ENCODE data around the gene ULBP1. TPM values are rescaled to one million over a fixed set of nuclear protein-coding genes. Genes with fewer than 3 reads are reported as not detected.
"Not testable (repeated sequence)": the region's sequence is repeated elsewhere in the genome, so short reads cannot be mapped to it uniquely, and the experiment has no call there.

ULBP1 gene
- not detected for total RNA-seq

- peak; percentile 78 to 79 for DNase-seq
- TF ChIP-seq POLR2A (IDR thresholded peaks at IDR 0.05), result no peak
- TF ChIP-seq, protein P1, sequence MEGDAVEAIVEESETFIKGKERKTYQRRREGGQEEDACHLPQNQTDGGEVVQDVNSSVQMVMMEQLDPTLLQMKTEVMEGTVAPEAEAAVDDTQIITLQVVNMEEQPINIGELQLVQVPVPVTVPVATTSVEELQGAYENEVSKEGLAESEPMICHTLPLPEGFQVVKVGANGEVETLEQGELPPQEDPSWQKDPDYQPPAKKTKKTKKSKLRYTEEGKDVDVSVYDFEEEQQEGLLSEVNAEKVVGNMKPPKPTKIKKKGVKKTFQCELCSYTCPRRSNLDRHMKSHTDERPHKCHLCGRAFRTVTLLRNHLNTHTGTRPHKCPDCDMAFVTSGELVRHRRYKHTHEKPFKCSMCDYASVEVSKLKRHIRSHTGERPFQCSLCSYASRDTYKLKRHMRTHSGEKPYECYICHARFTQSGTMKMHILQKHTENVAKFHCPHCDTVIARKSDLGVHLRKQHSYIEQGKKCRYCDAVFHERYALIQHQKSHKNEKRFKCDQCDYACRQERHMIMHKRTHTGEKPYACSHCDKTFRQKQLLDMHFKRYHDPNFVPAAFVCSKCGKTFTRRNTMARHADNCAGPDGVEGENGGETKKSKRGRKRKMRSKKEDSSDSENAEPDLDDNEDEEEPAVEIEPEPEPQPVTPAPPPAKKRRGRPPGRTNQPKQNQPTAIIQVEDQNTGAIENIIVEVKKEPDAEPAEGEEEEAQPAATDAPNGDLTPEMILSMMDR (IDR thresholded peaks at IDR 0.05), result no peak
- Histone ChIP-seq H3K27me3 (peaks cover 20 to 25% of the 10 kb centered on the region in 2 donors), H3K4me1 (peaks cover 0 to 11% of the 10 kb centered on the region in 2 donors), H3K36me3 (no peaks in the 10 kb centered on the region), H3K9me3 (no peaks in the 10 kb centered on the region), H3K4me3 (peak within 1 kb of the TSS; percentile 7 to 29), H3K27ac (no peak within 1 kb of the TSS)
- intact Hi-C loops (cut with DNase I; ENCODE audit: low total_unique reads), result no loop called here
Observed at GRCh38 chr6:149963462-149964307, at the start of gene ULBP1. TSS of gene ULBP1 (plus strand) at chr6:149963943. CDS start at chr6:149964050, 107 bp downstream.

- Histone ChIP-seq H3K27me3 (no peaks in the 10 kb centered on the region), H3K4me1 (no peaks in the 10 kb centered on the region), H3K36me3 (no peaks in the 10 kb centered on the region), H3K27ac (no peak overlapping the region), H3K4me3 (no peak overlapping the region), H3K9me3 (no peaks in the 10 kb centered on the region)
- intact Hi-C loops (cut with DNase I; ENCODE audit: low total_unique reads), result no loop called here
- TF ChIP-seq, protein P1 (IDR thresholded peaks at IDR 0.05), result no peak
- no peak for TF ChIP-seq POLR2A (IDR thresholded peaks at IDR 0.05)
- no peak for DNase-seq
Observed at GRCh38 chr6:149915970-149916865, 47.5 kb upstream of the ULBP1 start.

DNA sequence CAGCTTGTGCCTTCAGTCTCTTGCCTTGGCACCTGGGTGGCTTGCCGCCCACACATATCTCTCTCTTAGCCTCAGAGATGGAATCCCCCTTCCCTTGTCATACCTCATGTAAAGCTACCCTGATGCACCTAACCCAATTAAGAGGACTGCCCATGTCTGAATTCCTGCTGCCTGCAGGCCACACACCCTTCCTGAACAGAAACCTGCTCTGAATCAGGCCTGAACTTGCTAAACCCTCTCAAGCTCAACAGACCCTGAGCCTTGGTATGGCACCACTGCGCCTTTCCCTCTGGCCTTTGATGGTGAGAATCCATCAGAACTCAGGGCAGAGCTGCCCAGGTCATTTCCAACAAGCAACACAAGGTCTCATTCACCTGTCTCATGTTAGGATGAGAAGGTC, 46.1 kb upstream of the ULBP1 start:
- H3K27ac ChIP-seq, result no peak overlapping the region
- intact Hi-C loops (cut with DNase I; ENCODE audit: low total_unique reads), result no loop called here
- H3K4me1 ChIP-seq, result no peaks in the 10 kb centered on the region
- TF ChIP-seq, protein P1 (IDR thresholded peaks at IDR 0.05), result no peak
- no peak for TF ChIP-seq POLR2A (IDR thresholded peaks at IDR 0.05)
- no peaks in the 10 kb centered on the region for H3K9me3 ChIP-seq
- no peaks in the 10 kb centered on the region for H3K27me3 ChIP-seq
- no peak for DNase-seq
- H3K36me3 ChIP-seq, result no peaks in the 10 kb centered on the region
- no peak overlapping the region for H3K4me3 ChIP-seq

DNA sequence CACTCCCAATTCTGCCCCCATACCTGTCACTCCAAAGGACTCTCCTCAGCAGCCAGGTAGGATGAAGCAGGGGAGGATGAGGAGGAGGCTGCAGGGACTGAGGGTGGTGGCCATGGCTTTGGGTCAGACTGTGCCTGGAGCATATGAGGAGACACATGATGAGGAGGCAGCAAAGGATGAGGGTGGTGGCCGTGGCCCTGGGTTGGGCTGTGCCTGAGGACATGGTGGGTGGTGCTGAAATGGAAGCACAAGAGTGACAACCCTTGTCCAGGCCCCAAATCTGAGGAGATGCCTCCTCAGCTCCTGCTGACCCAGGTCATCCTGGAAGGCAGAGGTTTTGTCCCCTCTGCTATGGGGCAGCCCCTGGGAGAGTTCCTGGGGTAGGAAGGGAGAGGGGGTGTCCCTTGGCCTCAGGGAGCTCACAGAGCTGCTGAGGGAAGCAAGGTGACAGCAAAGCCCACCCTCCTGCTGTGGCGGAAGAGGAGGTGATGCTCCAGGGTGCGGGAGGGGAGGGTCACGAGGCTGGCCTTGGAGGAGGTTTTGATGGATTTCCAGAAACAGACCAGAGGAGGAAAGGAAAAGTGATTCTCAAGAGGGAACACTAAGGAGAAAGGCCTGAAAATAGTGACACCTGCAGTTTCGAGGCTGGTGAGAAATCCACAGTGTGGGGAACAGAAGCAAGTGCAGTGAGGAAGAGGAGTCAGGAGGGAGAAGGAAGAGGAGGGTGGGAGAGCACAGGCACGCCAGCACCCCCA, 45.4 kb upstream of the ULBP1 start:
- no peaks in the 10 kb centered on the region for H3K27me3 ChIP-seq
- no peak overlapping the region for H3K27ac ChIP-seq
- peak in 1 of 2 donors; percentile 5 for DNase-seq
- no peaks in the 10 kb centered on the region for H3K4me1 ChIP-seq
- H3K9me3 ChIP-seq, result no peaks in the 10 kb centered on the region
- H3K4me3 ChIP-seq, result no peak overlapping the region
- no peaks in the 10 kb centered on the region for H3K36me3 ChIP-seq
- intact Hi-C loops (cut with DNase I; ENCODE audit: low total_unique reads), result no loop called here
- TF ChIP-seq, protein P1 (IDR thresholded peaks at IDR 0.05), result no peak
- TF ChIP-seq POLR2A (IDR thresholded peaks at IDR 0.05), result no peak

DNA sequence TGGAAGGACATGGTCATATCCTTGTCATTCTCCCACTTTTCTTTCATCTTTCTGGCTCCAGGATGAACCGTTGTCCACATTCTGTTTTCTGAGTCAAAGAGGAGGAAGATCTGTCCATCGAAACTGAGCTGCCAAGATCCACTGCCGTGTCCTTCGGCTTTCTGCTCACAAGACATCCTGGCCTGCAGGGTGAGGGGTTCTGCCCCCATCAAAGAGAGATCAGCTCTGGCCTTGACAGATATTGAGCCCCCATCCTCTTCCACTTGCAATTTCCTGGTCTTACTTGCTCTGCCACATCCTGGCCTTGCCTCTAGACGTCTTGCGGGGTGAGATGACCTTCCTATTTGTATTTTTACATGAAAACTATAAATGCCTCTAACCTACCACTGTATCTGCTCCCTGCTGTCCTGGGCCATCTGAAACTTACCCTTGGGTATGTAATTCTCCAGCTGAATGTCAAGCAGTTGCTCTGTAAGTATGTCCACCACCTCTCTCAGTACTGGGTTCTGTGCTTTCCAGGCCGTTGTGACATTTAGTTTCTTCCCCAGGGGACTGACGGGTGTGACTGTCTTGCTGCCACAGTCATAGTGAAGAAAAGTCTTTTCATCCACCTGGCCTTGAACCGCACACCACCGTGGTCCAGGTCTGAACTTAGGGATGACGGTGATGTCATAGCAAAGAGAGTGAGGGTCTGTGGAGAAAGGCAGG, 44.5 kb upstream of the ULBP1 start:
- DNase-seq; H3K36me3 ChIP-seq; H3K4me1 ChIP-seq; H3K27me3 ChIP-seq; H3K9me3 ChIP-seq; intact Hi-C loops (cut with DNase I; ENCODE audit: low total_unique reads); H3K4me3 ChIP-seq; H3K27ac ChIP-seq: not testable (repeated sequence)
